ENCODE results near the gene FAM76A. TPM values are rescaled to one million over a fixed set of nuclear protein-coding genes. Genes with fewer than 3 reads are reported as not detected.

Gene FAM76A
- total RNA-seq, 1 donor, result 21.1 TPM

GRCh38 chr1:27778056-27778455 is 52.3 kb downstream of the FAM76A start:
- TF ChIP-seq CTCF (IDR thresholded peaks at IDR 0.05; ENCODE audit: insufficient read depth, low read length), result no peak
- DNase-seq (ENCODE audit: low read depth), result no peak

GRCh38 chr1:27779122-27779521 is 53.4 kb downstream of the FAM76A start:
- no peak for TF ChIP-seq CTCF (IDR thresholded peaks at IDR 0.05; ENCODE audit: insufficient read depth, low read length)
- no peak overlapping the region for H3K4me3 ChIP-seq (ENCODE audit: low read depth, low read length)
- no peak for DNase-seq (ENCODE audit: low read depth)

More at GRCh38 chr1:27778056-27778455, 52.3 kb downstream of the FAM76A start:
- no peak overlapping the region for H3K4me3 ChIP-seq (ENCODE audit: low read depth, low read length)

- H3K4me3 ChIP-seq (ENCODE audit: low read depth, low read length), result no peak overlapping the region
- no peak for TF ChIP-seq CTCF (IDR thresholded peaks at IDR 0.05; ENCODE audit: insufficient read depth, low read length)
- DNase-seq (ENCODE audit: low read depth), result no peak
Observed at GRCh38 chr1:27782950-27783349, 57.2 kb downstream of the FAM76A start.

- DNase-seq (ENCODE audit: low read depth), result no peak
- H3K4me3 ChIP-seq (ENCODE audit: low read depth, low read length), result no peak overlapping the region
- TF ChIP-seq CTCF (IDR thresholded peaks at IDR 0.05; ENCODE audit: insufficient read depth, low read length), result no peak
Observed at GRCh38 chr1:27784700-27785099, 58.9 kb downstream of the FAM76A start.

GRCh38 chr1:27785781-27786455 is 60.2 kb downstream of the FAM76A start:
- H3K4me3 ChIP-seq (ENCODE audit: low read depth, low read length), result no peak overlapping the region
- peak; percentile 36 for DNase-seq (ENCODE audit: low read depth)
- TF ChIP-seq CTCF (IDR thresholded peaks at IDR 0.05; ENCODE audit: insufficient read depth, low read length), result no peak

- no peak for TF ChIP-seq CTCF (IDR thresholded peaks at IDR 0.05; ENCODE audit: insufficient read depth, low read length)
- H3K4me3 ChIP-seq (ENCODE audit: low read depth, low read length), result no peak overlapping the region
- DNase-seq (ENCODE audit: low read depth), result peak; percentile 75
Observed at GRCh38 chr1:27787895-27788294, 62.1 kb downstream of the FAM76A start.
